HG03342 (cell line): Measurements from ENCODE around the gene LIPI.
"Not testable (repeated sequence)": the region's sequence is repeated elsewhere in the genome, so short reads cannot be mapped to it uniquely, and the experiment has no call there.

Experiments
- ATAC-seq: cut with Tn5 transposase; IDR thresholded peaks from one replicate; pipeline ENCODE4 v1.9.1; 2021; ENCODE audit warnings: mild to moderate bottlenecking, moderate library complexity; ENCODE audit not compliant: unreplicated experiment

LIPI gene

GRCh38 chr21:14210738-14211137, at the start of gene LIPI:
Gene LIPI (minus strand): TSS chr21:14210955. CDS start chr21:14210845, 110 bp downstream.
- ATAC-seq = no peak

GRCh38 chr21:14260174-14260764, 49.5 kb upstream of the LIPI start:
- ATAC-seq = no peak

GRCh38 chr21:14259747-14260146, 49.0 kb upstream of the LIPI start:
- no peak for ATAC-seq

- no peak for ATAC-seq
These were observed 40.6 kb upstream of the LIPI start for GRCh38 chr21:14251336-14251735.

GRCh38 chr21:14245711-14246110, 35.0 kb upstream of the LIPI start:
- no peak for ATAC-seq

GRCh38 chr21:14244911-14245310, 34.2 kb upstream of the LIPI start:
- ATAC-seq = no peak

GRCh38 chr21:14243874-14244273, 33.1 kb upstream of the LIPI start:
- ATAC-seq = no peak

GRCh38 chr21:14243461-14243860, 32.7 kb upstream of the LIPI start:
- no peak for ATAC-seq

GRCh38 chr21:14241297-14241696, 30.5 kb upstream of the LIPI start:
- no peak for ATAC-seq

GRCh38 chr21:14239281-14239680, 28.5 kb upstream of the LIPI start:
- ATAC-seq = no peak

GRCh38 chr21:14236180-14236579, 25.4 kb upstream of the LIPI start:
- no peak for ATAC-seq

- no peak for ATAC-seq
These were observed 24.3 kb upstream of the LIPI start for GRCh38 chr21:14235101-14235500.

GRCh38 chr21:14229399-14229798, 18.6 kb upstream of the LIPI start:
- ATAC-seq = no peak

GRCh38 chr21:14223365-14223764, 12.6 kb upstream of the LIPI start:
- ATAC-seq = no peak

GRCh38 chr21:14215971-14216641, 5.4 kb upstream of the LIPI start, which contains the start of gene RBM11:
Gene RBM11 (plus strand): TSS chr21:14216157. CDS start chr21:14216187, 30 bp downstream.
- peak; percentile 98 for ATAC-seq

- ATAC-seq = no peak
These were observed 2.4 kb upstream of the LIPI start for GRCh38 chr21:14213164-14213563.

- ATAC-seq = no peak
These were observed 4.5 kb downstream of the LIPI start for GRCh38 chr21:14206222-14206621.

- not testable (repeated sequence) for ATAC-seq
These were observed 44.1 kb downstream of the LIPI start for GRCh38 chr21:14166463-14167223.

GRCh38 chr21:14143999-14144398, 66.8 kb downstream of the LIPI start:
- no peak for ATAC-seq

- ATAC-seq = no peak
These were observed 86.5 kb downstream of the LIPI start for GRCh38 chr21:14124266-14124665.

- ATAC-seq = no peak
These were observed 89.0 kb downstream of the LIPI start for GRCh38 chr21:14121719-14122118.
